A549 treated with ZK216348 at 1 μM for 4 hours (cell line): ENCODE data around the gene METAP1D. TPM values are rescaled to one million over a fixed set of nuclear protein-coding genes. Genes with fewer than 3 reads are reported as not detected.

ENCODE experiments used
- total RNA-seq: library from RNA; stranded (reverse); fragments of 200-300 nt; extraction: Qiagen RNA extraction; gene quantifications from 5 replicates; pipeline ENCODE4 v1.2.3, GENCODE V29; 2022; ENCODE audit warnings: low read depth

Gene METAP1D
- total RNA-seq = 2.0 to 4.7 TPM (median 3.1 TPM) in 5 replicates

GRCh38 chr2:171999604-172000469 lies at the start of gene METAP1D:
TSS of gene METAP1D (plus strand) at chr2:171999953. CDS start at chr2:171999970, 17 bp downstream.

GRCh38 chr2:172085460-172086159 lies 85.9 kb downstream of the METAP1D start, which contains the start of gene DLX1:
TSS of gene DLX1 (plus strand) at chr2:172085507. CDS start at chr2:172085678, 171 bp downstream.

GRCh38 chr2:172102391-172103359 lies 102.9 kb downstream of the METAP1D start, which contains the start of gene DLX2:
TSS of gene DLX2 (minus strand) at chr2:172102900. CDS start at chr2:172102538, 362 bp downstream.

Other genes starting within 250 kb of the METAP1D start
- gene SLC25A12, start 105.7 kb upstream of the METAP1D start, total RNA-seq = 11.9 to 16.3 TPM (median 13.9 TPM) in 5 replicates
- 67.1 to 96.5 TPM (median 68.8 TPM) in 5 replicates for gene HAT1, start 77.5 kb upstream of the METAP1D start, total RNA-seq
- 2.6 to 3.7 TPM (median 3.2 TPM) in 5 replicates for gene DLX1, start 85.6 kb downstream of the METAP1D start, total RNA-seq
- gene DLX2, start 102.9 kb downstream of the METAP1D start, total RNA-seq = 0.35 to 0.89 TPM (median 0.44 TPM) in 5 replicates